H1 (cell line): ENCODE measurements around the gene HDAC7. TPM values are rescaled to one million over a fixed set of nuclear protein-coding genes. Genes with fewer than 3 reads are reported as not detected.

ENCODE experiments used
- polyA plus RNA-seq, 7 experiments: library from polyadenylated mRNA; depleted of rRNA in 3 of 7; stranded (reverse) in 5 of 7; unstranded in 2 of 7; fragments of >200 nt in 5 of 7; fragments of 200-250 nt in 2 of 7; gene quantifications; 1 replicate in 5 of 7; 2 replicates in 1 of 7; 4 replicates in 1 of 7; pipeline versions ENCODE4 v1.2.1 to v1.2.3, GENCODE V29; 2011 to 2013; ENCODE audit warnings: missing spikeins in 2 of 7, mixed read lengths in 2 of 7
- total RNA-seq: library from RNA; stranded (reverse); fragmentation: NEBNext Ultra II Directional; extraction: Animal tissue kit (Norgen Biotek cat#: 25700); gene quantifications from 2 replicates; pipeline ENCODE4 v1.2.1, GENCODE V29; 2021
- TF ChIP-seq, protein P1 (sequence below): IDR thresholded peaks from 2 replicates; pipeline ENCODE4 v1.6.1; 2011; ENCODE audit warnings: low read depth, mild to moderate bottlenecking, low read length; ENCODE audit not compliant: insufficient read depth

HDAC7 gene
- total and polyA plus RNA-seq, 2 of the 8 experiments (the other 6 are each of a cell fraction or from before 2014, with no cell fraction given) = 25.5 to 84.9 TPM

DNA sequence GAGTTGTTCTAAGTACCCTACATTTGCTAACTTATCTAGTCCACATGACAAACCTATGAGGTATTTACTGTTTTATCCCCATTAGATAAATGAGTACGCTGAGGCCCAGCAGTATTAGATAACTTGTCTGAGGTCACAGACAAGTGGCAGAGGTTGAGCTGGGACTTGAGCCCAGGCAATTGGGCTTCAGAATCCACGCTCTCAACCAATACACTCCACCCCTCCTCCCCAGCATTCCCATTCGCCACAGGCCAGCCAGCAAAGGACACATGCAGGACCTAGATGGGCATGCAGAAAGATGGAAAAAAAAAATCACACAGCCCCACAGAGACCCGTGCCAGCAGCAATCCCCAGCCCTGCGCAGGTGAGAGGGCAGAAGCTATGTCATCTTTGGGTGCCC is 12.4 kb downstream of the HDAC7 start (continued):
- TF ChIP-seq, protein P1, sequence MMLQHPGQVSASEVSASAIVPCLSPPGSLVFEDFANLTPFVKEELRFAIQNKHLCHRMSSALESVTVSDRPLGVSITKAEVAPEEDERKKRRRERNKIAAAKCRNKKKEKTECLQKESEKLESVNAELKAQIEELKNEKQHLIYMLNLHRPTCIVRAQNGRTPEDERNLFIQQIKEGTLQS = no peak
